SU-DHL-6 (cell line): Measurements from ENCODE around the gene TUBGCP6.

ENCODE experiments used
- H2AFZ ChIP-seq: fragments of 200-600 bp; sonication (generic); 2 replicates; pipeline ENCODE4 v1.6.1; 2014; ENCODE audit warnings: low read depth, mild to moderate bottlenecking, moderate library complexity, mixed read lengths, antibody characterized with exemption, low read length; ENCODE audit not compliant: severe bottlenecking
- H3F3A ChIP-seq: fragments of 200-600 bp; shearing (Covaris generic); 2 replicates; pipeline ENCODE4 v1.6.0; 2016; ENCODE audit warnings: antibody characterized with exemption, mild to moderate bottlenecking; ENCODE audit not compliant: insufficient read depth
- H3K27ac ChIP-seq: fragments of 200-600 bp; sonication (generic); 2 replicates; pipeline ENCODE4 v1.5.1; 2016; ENCODE audit warnings: low read depth, mild to moderate bottlenecking, low read length, moderate library complexity, mixed read lengths
- H3K27me3 ChIP-seq: fragments of 200-600 bp; sonication (generic), shearing (Covaris generic); 2 replicates; pipeline ENCODE4 v1.6.0; 2014; ENCODE audit warnings: mild to moderate bottlenecking, low read length
- H3K36me3 ChIP-seq: fragments of 200-600 bp; sonication (generic); 2 replicates; pipeline ENCODE4 v1.6.1; 2014; ENCODE audit warnings: mild to moderate bottlenecking, low read length, mixed read lengths
- H3K4me2 ChIP-seq: fragments of 300-600, 200-600 bp; shearing (Covaris generic), sonication (generic); 2 replicates; pipeline ENCODE4 v1.6.0; 2014; ENCODE audit warnings: low read length, low read depth, mild to moderate bottlenecking; ENCODE audit not compliant: poor library complexity, severe bottlenecking
- H3K4me3 ChIP-seq: fragments of 200-600 bp; sonication (generic); 2 replicates; pipeline ENCODE4 v1.5.1; 2014; ENCODE audit warnings: antibody characterized with exemption, low read length, mild to moderate bottlenecking, mixed read lengths; ENCODE audit not compliant: insufficient read depth, poor library complexity, severe bottlenecking
- H3K79me2 ChIP-seq: fragments of 200-600 bp; sonication (generic); 2 replicates; pipeline ENCODE4 v1.6.1; 2014; ENCODE audit warnings: mild to moderate bottlenecking, low read length, moderate library complexity; ENCODE audit not compliant: insufficient read depth
- H3K9ac ChIP-seq: fragments of 200-600 bp; sonication (generic); 2 replicates; pipeline ENCODE4 v1.7.0; 2014; ENCODE audit warnings: mild to moderate bottlenecking, low read length
- H3K9me2 ChIP-seq: fragments of 200-600 bp; sonication (generic); replicated peaks from 2 replicates; pipeline ENCODE4 v1.6.1; 2014; ENCODE audit warnings: low read length; ENCODE audit not compliant: insufficient read depth
- H3K9me3 ChIP-seq: fragments of 200-600 bp; sonication (generic); 2 replicates; pipeline ENCODE4 v1.6.1; 2014; ENCODE audit warnings: low read length, mixed read lengths; ENCODE audit not compliant: insufficient read depth
- H4K20me1 ChIP-seq: fragments of 200-600 bp; sonication (generic); 2 replicates; pipeline ENCODE4 v1.6.1; 2014; ENCODE audit warnings: low read depth, mild to moderate bottlenecking, antibody characterized with exemption, low read length, moderate library complexity, mixed read lengths
- EZH2phosphoT487 ChIP-seq: fragments of 200-600 bp; sonication (generic), shearing (Covaris generic); conservative IDR thresholded peaks from 2 replicates; pipeline ENCODE4 v1.6.1; 2018; ENCODE audit warnings: mild to moderate bottlenecking, antibody characterized with exemption, low read length, moderate library complexity, mixed read lengths
- TF ChIP-seq, protein P1 (sequence below): fragments of 200-600 bp; sonication (generic); IDR thresholded peaks from one replicate; pipeline ENCODE4 v1.5.1; 2017; ENCODE audit warnings: antibody characterized with exemption, mild to moderate bottlenecking, low read length, moderate library complexity; ENCODE audit not compliant: insufficient read depth, poor library complexity, severe bottlenecking

The TUBGCP6 gene

DNA sequence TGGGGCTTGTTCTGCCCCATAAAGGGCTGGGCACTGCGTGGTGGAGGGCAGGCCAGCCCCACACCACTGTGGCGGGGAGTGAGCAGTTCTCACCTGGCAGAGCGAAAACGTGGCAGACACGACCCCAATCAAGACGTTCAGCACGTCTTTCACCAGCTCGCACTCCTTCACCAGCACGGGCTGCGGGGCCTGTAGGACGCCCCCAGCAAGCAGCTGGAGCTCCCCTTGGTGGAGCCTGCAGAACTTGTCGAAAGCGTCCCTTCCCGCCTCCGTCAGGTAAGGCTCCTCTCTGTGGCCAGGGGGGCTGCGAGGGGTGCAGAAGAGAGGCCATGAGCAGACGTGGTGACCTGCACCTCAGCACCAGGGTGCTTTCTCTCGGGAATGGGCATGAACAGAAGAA, 11.6 kb downstream of the TUBGCP6 start:
- Histone ChIP-seq H3K27ac (no peak overlapping the region), H3F3A (no peaks in the 10 kb centered on the region), H3K9ac (no peak overlapping the region), H3K79me2 (peaks cover 37% of the 10 kb centered on the region), H3K9me3 (no peaks in the 10 kb centered on the region), H3K36me3 (no peaks in the 10 kb centered on the region), H4K20me1 (no peaks in the 10 kb centered on the region; the same call in 1 of the 2 replicates), H3K4me3 (no peak overlapping the region), H3K27me3 (no peaks in the 10 kb centered on the region), H3K9me2 (no peaks in the 10 kb centered on the region), H2AFZ (no peak overlapping the region), H3K4me2 (no peak overlapping the region)
- no peak for TF ChIP-seq EZH2phosphoT487
- TF ChIP-seq, protein P1, sequence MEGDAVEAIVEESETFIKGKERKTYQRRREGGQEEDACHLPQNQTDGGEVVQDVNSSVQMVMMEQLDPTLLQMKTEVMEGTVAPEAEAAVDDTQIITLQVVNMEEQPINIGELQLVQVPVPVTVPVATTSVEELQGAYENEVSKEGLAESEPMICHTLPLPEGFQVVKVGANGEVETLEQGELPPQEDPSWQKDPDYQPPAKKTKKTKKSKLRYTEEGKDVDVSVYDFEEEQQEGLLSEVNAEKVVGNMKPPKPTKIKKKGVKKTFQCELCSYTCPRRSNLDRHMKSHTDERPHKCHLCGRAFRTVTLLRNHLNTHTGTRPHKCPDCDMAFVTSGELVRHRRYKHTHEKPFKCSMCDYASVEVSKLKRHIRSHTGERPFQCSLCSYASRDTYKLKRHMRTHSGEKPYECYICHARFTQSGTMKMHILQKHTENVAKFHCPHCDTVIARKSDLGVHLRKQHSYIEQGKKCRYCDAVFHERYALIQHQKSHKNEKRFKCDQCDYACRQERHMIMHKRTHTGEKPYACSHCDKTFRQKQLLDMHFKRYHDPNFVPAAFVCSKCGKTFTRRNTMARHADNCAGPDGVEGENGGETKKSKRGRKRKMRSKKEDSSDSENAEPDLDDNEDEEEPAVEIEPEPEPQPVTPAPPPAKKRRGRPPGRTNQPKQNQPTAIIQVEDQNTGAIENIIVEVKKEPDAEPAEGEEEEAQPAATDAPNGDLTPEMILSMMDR = no peak

DNA sequence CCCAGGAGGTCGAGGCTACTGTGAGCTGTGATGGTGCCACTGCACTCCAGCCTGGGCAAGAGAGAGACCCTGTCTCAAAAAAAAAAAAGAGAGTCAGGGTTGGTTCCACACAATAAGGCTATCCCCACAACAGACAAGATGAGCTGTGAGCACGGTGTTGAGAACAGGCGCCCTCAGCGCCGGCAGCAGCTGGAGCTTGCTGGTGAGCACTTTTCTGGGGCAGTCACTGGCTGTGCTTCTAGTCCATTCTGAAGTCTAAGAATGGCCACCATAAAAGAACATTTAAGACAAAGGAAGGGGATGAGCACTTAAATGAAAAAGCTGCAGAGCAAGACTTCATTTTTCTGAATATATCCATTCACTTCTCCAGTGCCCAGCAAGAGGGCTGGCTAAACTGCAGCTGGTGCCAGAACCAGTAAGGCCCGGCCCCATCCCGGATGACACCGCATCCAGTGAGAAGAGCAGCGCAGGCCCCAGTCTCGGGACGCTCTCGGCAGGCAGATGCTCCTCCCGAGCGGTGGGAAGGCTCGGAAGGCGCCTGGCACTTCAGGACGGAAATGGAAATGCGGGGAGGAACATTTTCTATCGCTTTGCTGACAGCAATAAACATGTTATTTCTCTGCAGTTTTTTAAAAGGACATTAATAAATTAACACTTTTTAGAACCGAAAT, 12.2 kb downstream of the TUBGCP6 start:
- Histone ChIP-seq H3K27ac (no peak overlapping the region), H4K20me1 (no peaks in the 10 kb centered on the region; the same call in 1 of the 2 replicates), H3K79me2 (peaks cover 37% of the 10 kb centered on the region), H3K27me3 (no peaks in the 10 kb centered on the region), H3K36me3 (no peaks in the 10 kb centered on the region), H3K4me3 (no peak overlapping the region), H3F3A (no peaks in the 10 kb centered on the region), H3K4me2 (no peak overlapping the region), H2AFZ (no peak overlapping the region), H3K9ac (no peak overlapping the region), H3K9me3 (no peaks in the 10 kb centered on the region), H3K9me2 (no peaks in the 10 kb centered on the region)
- TF ChIP-seq, protein P1 = no peak
- no peak for TF ChIP-seq EZH2phosphoT487

DNA sequence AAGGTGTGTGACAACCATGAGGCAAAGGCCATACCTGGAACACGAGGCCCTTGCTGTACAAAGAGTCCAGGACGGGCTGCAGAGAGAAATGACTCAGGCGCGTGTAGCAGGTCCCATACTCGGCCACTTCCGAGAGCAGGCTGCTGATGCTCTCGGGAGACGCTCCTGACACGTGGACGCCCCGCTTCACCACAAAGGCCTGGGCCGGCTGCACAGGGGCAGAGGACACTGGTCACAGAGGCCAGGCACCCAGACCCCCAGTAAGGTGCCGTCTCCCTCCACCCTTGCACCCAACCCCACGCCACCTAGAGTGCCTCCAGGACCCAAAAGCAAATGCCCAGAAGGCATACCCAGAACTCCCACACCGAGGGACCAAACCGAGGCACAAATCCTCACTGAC, 15.5 kb downstream of the TUBGCP6 start:
- TF ChIP-seq, protein P1 = no peak
- no peak for TF ChIP-seq EZH2phosphoT487
- Histone ChIP-seq H3K9me3 (no peaks in the 10 kb centered on the region), H3F3A (no peaks in the 10 kb centered on the region), H3K4me3 (no peak overlapping the region), H3K9ac (no peak overlapping the region), H3K9me2 (no peaks in the 10 kb centered on the region), H3K36me3 (no peaks in the 10 kb centered on the region), H2AFZ (no peak overlapping the region), H3K4me2 (no peak overlapping the region), H3K27ac (no peak overlapping the region), H3K27me3 (no peaks in the 10 kb centered on the region), H3K79me2 (peaks cover 12% of the 10 kb centered on the region), H4K20me1 (no peaks in the 10 kb centered on the region; the same call in 1 of the 2 replicates)
